SW 1271 (cell line): ENCODE measurements around the gene AK6.
A peak's percentile ranks its signal among the peaks of the same experiment; 100 is the strongest.
"Not testable (repeated sequence)": the region's sequence is repeated elsewhere in the genome, so short reads cannot be mapped to it uniquely, and the experiment has no call there.

Source experiments
- DNase-seq, 2 experiments: peaks; one replicate each; lab custom pipeline; 2025; lab: John Stamatoyannopoulos, UW

The AK6 gene

DNA sequence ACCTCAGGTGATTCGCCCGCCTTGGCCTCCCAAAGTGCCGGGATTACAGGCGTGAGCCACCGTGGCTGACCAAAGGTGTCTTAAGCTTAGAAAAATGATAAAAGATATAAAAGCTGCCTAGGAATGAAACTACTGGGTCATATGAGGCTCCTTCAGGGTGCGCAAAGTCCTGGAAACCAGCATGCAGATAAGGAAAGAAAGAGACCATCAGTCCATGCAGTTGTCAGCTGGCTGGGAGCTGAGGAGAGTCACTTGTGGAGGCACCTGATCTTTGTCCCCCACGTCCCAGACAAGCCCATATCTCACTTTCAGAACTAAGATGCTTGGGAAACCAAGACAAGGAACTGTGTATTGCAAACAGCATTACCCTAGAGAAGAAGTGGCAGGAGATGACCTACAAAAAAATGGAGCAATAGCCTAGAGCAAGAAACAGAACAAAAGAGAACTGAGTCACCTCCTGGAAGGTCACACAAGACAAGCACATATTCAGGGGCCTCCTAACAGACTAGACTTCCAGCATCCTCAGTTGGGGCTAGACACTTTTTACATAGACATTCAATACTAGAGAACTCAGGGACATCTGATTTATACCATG lies 33.9 kb downstream of the AK6 start:
- DNase-seq, result no peak

DNA sequence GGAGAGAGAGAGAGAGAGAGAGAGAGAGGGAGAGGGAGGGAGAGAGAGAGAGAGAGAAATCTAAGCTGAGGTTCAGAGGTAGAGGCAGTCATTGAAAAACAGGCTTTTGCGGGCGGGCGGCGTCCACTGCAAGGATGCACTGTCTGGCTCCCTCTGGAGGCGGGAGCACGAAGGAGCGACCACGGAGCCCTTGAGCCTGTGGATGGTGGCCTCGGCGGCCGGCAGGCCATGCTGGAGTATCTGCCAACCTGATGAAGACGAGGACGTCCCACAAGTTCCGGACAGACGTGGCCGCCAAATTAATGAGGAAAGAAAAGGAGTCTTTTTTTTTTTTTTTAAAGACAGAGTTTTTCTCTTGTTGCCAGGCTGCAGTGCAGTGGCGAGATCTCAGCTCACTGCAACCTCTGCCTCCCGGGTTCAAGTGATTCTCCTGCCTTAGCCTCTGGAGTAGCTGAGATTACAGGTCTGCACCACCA lies 34.5 kb downstream of the AK6 start:
- peak; percentile 52 to 84 for DNase-seq

DNA sequence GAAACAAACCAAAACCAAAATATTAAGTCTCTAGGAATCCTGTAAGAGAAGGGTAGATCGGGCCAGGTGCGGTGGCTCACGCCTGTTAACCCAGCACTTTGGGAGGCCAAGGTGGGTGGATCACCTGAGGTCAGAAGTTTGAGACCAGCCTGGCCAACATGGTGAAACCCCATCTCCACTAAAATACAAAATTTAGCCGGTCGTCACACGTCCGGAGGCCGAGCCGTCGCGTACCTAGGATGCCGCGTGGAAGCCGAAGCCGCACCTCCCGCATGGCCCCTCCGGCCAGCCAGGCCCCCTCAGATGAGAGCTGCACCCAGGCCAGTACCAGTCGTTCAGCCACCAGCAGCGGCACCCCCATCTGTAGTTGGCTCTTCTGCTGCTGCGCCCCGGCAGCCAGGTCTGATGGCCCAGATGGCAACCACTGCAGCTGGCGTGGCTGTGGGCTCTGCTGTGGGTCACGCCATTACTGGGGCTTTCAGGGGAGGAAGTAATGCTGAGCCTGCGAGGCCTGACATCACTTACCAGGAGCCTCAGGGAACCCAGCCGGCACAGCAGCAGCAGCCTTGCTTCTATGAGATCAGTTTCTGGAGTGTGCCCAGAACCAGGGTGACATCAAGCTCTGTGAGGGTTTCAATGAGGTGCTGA lies 35.5 kb downstream of the AK6 start:
- not testable (repeated sequence) for DNase-seq

DNA sequence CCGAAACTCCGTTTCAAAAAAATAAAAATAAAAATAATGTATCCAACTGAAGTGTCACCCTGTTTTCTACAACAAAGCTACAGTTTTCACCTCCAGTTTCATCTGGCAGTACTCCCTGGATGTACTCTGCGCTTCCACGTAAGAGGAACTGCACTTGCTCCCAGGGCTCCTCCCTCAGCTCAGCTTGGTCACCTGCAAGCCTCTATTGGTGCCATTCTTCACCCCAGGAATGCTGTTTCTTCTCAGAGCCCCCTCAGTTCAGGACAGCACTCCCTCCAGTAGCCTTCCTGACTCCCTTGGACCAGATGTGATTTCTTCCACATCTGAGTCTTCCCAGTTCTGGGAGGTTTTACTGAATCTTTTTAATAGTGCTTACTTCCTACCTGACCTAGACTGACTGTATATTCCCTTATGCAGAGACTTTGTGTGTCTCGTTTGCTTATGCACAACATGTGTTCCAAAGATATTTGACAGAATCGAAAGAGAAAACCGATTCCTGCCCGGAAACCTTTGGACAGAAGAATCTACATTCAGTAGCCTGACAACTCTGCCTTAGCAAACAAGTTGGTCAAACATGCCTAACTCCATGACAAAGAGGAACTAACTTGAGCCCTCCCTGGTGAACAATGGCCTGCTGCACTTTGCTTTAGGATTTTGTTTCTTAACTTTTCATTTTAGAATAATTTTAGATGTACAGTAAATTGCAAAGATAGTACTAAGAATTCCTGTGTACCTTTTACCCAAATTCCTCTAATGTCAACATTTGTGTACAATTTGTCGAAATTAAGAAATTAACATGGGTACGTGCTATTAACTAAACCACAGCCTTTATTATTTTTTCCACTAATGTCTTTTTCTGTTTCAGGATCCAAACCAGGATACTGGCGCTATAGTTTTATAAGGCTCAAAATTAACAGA lies 37.5 kb downstream of the AK6 start:
- no peak for DNase-seq

DNA sequence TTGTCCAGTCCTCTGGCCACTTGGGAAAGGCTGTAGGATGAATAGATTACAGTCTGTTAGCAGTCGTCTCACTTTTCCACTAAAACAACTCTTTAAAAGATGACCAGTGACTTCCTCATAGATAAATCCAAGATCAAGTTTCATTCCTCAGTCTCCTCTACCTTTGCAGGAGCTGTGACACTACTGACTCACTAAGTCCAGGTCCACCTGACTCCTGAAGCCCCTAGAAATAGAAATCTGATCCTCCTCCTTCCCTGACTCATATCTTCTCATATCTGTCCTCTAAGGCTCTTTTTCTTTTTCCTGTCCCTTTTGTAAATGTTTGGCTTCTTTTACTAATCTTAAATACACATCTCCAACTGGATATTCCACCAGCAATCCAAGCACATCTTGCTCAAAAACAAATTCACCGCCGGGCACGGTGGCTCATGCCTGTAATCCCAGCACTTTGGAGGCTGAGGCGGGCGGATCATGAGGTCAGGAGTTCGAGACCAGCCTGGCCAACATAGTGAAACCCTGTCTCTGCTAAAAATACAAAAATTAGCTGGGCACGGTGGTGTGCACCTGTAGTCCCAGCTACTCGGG lies 39.3 kb downstream of the AK6 start:
- DNase-seq, result no peak

DNA sequence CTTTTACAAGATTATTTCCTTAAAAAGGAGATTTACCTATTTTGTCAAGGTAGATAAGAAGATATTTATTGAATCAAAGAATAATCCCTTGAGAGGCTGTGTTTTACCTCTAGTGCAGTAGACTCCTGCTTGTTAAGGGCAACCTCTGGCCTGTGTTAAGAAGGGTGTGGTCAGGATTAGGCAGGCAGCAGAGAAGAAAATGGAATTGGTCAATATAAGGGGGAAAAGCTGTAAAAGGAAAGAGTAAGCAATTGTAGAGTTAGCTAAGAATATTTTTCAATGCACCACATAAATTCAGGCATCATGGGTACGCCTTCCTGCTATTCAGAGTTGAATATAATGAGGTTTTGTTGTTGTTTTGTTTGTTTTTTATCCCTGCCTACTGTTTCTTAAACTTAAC lies 43.0 kb downstream of the AK6 start:
- no peak for DNase-seq

DNA sequence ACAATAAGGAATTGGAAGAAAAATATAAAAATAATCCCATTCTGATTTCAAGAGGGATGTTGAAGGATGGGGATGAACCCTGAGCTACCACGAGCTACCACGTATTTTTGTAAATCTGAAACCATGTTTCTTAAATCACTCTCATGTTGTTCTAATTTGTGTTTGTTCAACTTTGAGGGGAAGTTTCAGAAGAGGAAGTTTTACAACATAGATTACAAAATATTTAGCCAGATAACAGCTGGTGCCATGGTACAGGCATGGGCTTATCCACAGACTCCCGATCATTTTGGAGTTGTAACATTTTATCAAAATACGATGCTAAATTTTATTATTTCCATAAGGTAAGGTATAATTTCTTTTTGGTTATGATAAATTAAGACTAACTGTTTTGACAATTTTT lies 51.9 kb downstream of the AK6 start:
- no peak for DNase-seq

DNA sequence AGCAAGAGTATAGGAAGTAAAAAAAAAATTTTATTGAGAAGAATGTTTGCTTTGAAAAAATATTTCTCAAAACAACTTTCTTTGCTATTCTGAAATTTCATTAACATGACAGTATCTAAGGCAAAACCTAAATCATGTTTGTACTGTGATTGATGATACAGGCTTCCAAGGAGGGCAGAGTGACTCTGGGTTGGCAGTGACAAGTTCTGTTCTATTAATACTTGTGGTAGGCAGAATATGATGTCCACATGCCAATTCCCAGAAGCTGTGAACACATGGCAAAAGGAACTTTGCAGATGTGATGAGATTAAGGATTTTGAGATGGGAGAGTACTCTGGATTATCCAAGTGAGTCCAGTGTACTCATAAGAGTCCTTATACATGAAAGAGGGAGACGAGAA lies 53.3 kb downstream of the AK6 start:
- DNase-seq, result no peak

DNA sequence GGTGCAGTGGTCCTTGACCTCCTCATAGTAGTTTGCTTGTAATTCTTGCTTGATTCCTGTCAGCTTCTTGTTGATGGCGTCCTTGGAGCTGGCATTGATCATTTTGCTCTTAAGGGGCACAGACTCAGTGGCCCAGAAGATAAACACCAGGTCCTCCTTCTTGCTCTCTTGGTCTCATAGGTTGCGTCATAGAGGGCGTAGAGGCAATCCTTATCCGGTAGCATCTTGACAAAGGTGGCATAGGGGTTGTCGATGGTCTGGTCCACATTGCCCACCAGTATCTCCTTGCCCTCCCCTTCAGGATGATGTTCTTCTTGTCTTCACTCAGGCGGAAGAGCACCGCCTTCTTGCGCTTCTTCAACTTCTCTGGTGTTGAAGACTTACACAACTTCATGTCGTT lies 55.9 kb downstream of the AK6 start:
- DNase-seq, result no peak

DNA sequence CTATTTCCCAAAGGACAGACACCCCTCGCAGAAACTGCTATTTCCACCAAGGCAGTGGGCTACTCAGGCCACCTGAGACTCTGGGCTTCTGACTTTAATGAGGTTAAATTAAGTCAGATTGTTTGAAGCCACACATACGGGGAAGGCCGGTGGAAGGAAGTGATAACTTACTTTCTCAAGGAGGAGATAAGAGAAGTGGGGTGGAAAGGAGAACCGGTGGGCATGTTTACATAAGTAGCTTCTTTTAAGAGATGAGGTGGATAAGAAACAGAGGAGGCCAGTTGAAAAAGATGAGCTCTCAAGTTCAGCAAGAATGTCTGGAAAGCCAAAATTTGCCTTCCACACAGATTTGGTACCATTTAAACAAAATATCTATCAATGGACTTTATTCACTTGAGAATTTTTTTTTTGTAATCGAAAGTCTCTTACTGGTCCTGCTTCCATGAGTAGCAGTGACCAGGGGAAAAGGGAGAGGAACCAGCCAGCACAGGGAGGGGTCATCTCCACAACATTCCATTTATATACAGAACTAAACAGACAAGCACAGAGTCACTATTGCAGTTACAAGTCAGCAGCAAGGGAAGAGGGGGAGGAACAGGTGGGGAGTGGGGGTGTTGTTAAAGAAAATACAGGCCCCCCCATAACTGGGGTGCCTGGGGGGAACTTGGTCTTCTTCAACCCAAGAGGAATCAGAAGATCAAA lies 56.7 kb downstream of the AK6 start:
- DNase-seq, result no peak

DNA sequence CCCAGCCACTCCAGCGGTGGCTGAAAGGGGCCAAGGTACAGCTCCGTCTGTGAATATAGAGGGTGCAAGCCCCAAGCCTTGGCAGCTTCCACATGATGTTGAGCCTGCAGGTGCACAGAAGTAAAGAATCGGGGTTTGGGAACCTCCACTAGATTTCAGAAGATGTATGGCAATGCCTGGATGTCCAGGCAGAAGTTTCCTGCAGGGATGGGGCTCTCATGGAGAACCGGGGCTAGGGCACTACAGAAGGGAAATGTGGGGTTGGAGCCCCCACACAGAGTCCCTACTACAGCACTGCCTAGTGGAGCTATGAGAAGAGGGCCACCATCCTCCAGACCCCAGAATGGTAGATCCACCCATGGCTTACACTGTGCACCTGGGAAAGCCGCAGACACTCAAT lies 59.9 kb downstream of the AK6 start:
- no peak for DNase-seq

DNA sequence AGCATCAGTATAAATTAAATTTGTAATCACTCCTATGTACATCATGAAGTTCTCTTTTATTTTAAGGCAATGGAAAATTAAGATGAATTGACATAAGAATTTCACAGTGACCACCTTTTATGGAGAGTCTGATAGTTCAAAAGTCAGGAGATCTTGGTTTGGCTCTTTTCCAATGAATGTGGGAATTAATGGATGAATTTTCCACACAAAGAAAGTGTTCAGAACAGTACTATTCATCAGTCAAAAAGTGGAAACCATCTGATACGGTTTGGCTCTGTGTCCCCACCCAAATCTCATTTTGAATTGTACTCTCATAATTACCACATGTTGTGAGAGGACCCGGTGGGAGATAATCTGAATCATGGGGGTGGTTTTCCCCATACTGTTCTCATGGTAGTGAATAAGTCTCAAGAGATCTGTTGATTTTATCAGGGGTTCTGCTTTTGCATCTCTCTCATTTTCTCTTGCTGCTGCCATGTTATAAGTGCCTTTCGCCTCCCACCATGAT lies 61.2 kb downstream of the AK6 start:
- no peak for DNase-seq

DNA sequence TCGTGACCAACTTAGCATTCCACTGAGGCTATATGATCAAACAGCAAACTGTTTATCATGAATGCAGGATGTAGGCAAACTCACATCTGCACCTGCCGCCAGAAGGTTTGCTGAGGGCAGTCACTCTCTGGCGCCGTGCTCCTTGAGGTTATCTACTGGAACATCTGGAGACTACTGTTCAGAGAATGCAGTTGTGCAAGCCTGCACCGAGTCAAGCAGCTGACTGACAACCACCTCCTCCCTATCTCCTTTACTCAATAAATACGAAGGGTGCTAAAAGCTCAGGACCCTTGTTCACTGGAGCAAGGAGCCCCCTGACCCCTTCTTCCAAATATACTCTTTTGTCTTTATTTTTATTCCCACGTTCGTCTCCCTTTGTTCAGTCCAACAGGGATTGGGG lies 63.8 kb downstream of the AK6 start:
- DNase-seq, result no peak
